Muscle of arm (tissue), 14 donors: ENCODE data around the gene ERI3. TPM values are rescaled to one million over a fixed set of nuclear protein-coding genes. Genes with fewer than 3 reads are reported as not detected.

Source experiments
- DNase-seq: peaks from one replicate; pipeline ENCODE4 v3.0.0-alpha.2; 2013
- long read RNA-seq, 11 donors: transcript quantifications; one replicate each; lab custom pipeline, GENCODE V29; 2026
- polyA plus RNA-seq, 12 donors: library from polyadenylated mRNA; unstranded; fragments of 120-200 nt; gene quantifications; one replicate each; pipeline ENCODE4 v1.2.1, GENCODE V29; 2013; ENCODE audit not compliant: insufficient read length in 12 of 12

ERI3 gene
- 10 to 100 TPM in 11 of 12 donors, not detected in 1; 36.6 to 76.7 (median 44.9) TPM for polyA plus RNA-seq
- long read RNA-seq, donor 1, transcript ERI3-201 (9 exons, 1,684 nt), result major isoform, 8 of 13 reads
- long read RNA-seq, donor 1, partial matches to known transcripts, result 5 of 13 reads
- long read RNA-seq, donor 1, other reads (novel, unspliced or antisense), result 0 of 13 reads
- long read RNA-seq, donor 2, transcript ERI3-201 (9 exons, 1,684 nt), result major isoform, 8 of 24 reads
- long read RNA-seq, donor 2, partial matches to known transcripts, result 6 of 24 reads
- long read RNA-seq, donor 2, other reads (novel, unspliced or antisense), result 10 of 24 reads
- long read RNA-seq, donor 3, partial matches to known transcripts, result 0 of 4 reads
- long read RNA-seq, donor 3, other reads (novel, unspliced or antisense), result 0 of 4 reads
- long read RNA-seq, donor 4, result 0 reads
- long read RNA-seq, donor 5, transcript ERI3-201 (9 exons, 1,684 nt), result major isoform, 12 of 36 reads
- long read RNA-seq, donor 5, partial matches to known transcripts, result 19 of 36 reads
- long read RNA-seq, donor 5, other reads (novel, unspliced or antisense), result 5 of 36 reads
- long read RNA-seq, donor 6, partial matches to known transcripts, result 5 of 8 reads
- long read RNA-seq, donor 6, other reads (novel, unspliced or antisense), result 0 of 8 reads
- long read RNA-seq, donor 7, partial matches to known transcripts, result 0 of 4 reads
- long read RNA-seq, donor 7, other reads (novel, unspliced or antisense), result 0 of 4 reads
- long read RNA-seq, donor 8, partial matches to known transcripts, result 11 of 15 reads
- long read RNA-seq, donor 8, other reads (novel, unspliced or antisense), result 0 of 15 reads
- long read RNA-seq, donor 9, partial matches to known transcripts, result 7 of 8 reads
- long read RNA-seq, donor 9, other reads (novel, unspliced or antisense), result 0 of 8 reads
- long read RNA-seq, donor 10, transcript ERI3-201 (9 exons, 1,684 nt), result major isoform, 6 of 11 reads
- long read RNA-seq, donor 10, partial matches to known transcripts, result 5 of 11 reads
- long read RNA-seq, donor 10, other reads (novel, unspliced or antisense), result 0 of 11 reads
- long read RNA-seq, donor 11, transcript ERI3-201 (9 exons, 1,684 nt), result major isoform, 7 of 24 reads
- long read RNA-seq, donor 11, partial matches to known transcripts, result 11 of 24 reads
- long read RNA-seq, donor 11, other reads (novel, unspliced or antisense), result 6 of 24 reads

GRCh38 chr1:44354840-44355581 is at the start of gene ERI3:
TSS of gene ERI3 (minus strand) at chr1:44355257. CDS start at chr1:44355026, 231 bp downstream.
- peak; percentile 96 for DNase-seq

GRCh38 chr1:44401256-44402228 is 46.5 kb upstream of the ERI3 start:
- DNase-seq, result no peak

- no peak for DNase-seq
These were observed 35.2 kb upstream of the ERI3 start for GRCh38 chr1:44390277-44390676.

GRCh38 chr1:44389437-44389836 is 34.4 kb upstream of the ERI3 start:
- DNase-seq, result no peak

GRCh38 chr1:44388551-44388950 is 33.5 kb upstream of the ERI3 start:
- no peak for DNase-seq

GRCh38 chr1:44380666-44381177 is 25.7 kb upstream of the ERI3 start:
- no peak for DNase-seq

GRCh38 chr1:44377925-44378784 is 23.1 kb upstream of the ERI3 start:
- peak; percentile 25 for DNase-seq

- DNase-seq, result no peak
These were observed 20.5 kb upstream of the ERI3 start for GRCh38 chr1:44375547-44375946.

- no peak for DNase-seq
These were observed 16.1 kb upstream of the ERI3 start for GRCh38 chr1:44371206-44371605.

- DNase-seq, result no peak
These were observed 13.6 kb upstream of the ERI3 start for GRCh38 chr1:44368471-44369151.

- no peak for DNase-seq
These were observed 12.9 kb upstream of the ERI3 start for GRCh38 chr1:44367944-44368343.

GRCh38 chr1:44366371-44366975 is 11.4 kb upstream of the ERI3 start:
- DNase-seq, result no peak

GRCh38 chr1:44361478-44361877 is 6.4 kb upstream of the ERI3 start:
- no peak for DNase-seq

GRCh38 chr1:44359234-44359935 is 4.3 kb upstream of the ERI3 start:
- DNase-seq, result no peak

GRCh38 chr1:44357710-44358109 is 2.7 kb upstream of the ERI3 start:
- no peak for DNase-seq

- DNase-seq, result no peak
These were observed 687 bp upstream of the ERI3 start for GRCh38 chr1:44355582-44356305.
